ENCODE measurements around the gene EMX2.
"Not testable (repeated sequence)": the region's sequence is repeated elsewhere in the genome, so short reads cannot be mapped to it uniquely, and the experiment has no call there.

Gene EMX2

GRCh38 chr10:117562220-117562619 lies 19.7 kb downstream of the EMX2 start:
- H3K9me3 Mint-ChIP-seq: no peaks in the 10 kb centered on the region
- no peaks in the 10 kb centered on the region for H3K4me1 Mint-ChIP-seq
- ATAC-seq (replicated peaks; ENCODE audit: extremely low read depth, poor library complexity, severe bottlenecking): no peak
- peaks cover 12% of the 10 kb centered on the region for H3K27me3 Mint-ChIP-seq
- H3K27ac Mint-ChIP-seq (ENCODE audit: low read depth): no peak overlapping the region
- no peaks in the 10 kb centered on the region for H3K36me3 Mint-ChIP-seq (ENCODE audit: insufficient read depth)
- no peak for DNase-seq (ENCODE audit: low spot score in 2 of 2)
- H3K4me3 Mint-ChIP-seq: no peak overlapping the region

GRCh38 chr10:117562896-117563737 lies 20.6 kb downstream of the EMX2 start:
- Mint-ChIP-seq H3K27ac (ENCODE audit: low read depth) (no peak overlapping the region), H3K4me3 (no peak overlapping the region), H3K27me3 (peaks cover 12% of the 10 kb centered on the region), H3K9me3 (no peaks in the 10 kb centered on the region), H3K4me1 (no peaks in the 10 kb centered on the region), H3K36me3 (ENCODE audit: insufficient read depth) (no peaks in the 10 kb centered on the region)
- DNase-seq (ENCODE audit: low spot score in 2 of 2) (no peak), ATAC-seq (replicated peaks; ENCODE audit: extremely low read depth, poor library complexity, severe bottlenecking) (no peak)

GRCh38 chr10:117563780-117564179 lies 21.2 kb downstream of the EMX2 start:
- Mint-ChIP-seq H3K27me3 (peaks cover 12% of the 10 kb centered on the region), H3K4me1 (no peaks in the 10 kb centered on the region), H3K27ac (ENCODE audit: low read depth) (no peak overlapping the region), H3K4me3 (no peak overlapping the region), H3K9me3 (no peaks in the 10 kb centered on the region), H3K36me3 (ENCODE audit: insufficient read depth) (no peaks in the 10 kb centered on the region)
- ATAC-seq (replicated peaks; ENCODE audit: extremely low read depth, poor library complexity, severe bottlenecking) (no peak), DNase-seq (ENCODE audit: low spot score in 2 of 2) (no peak)

GRCh38 chr10:117565068-117565467 lies 22.5 kb downstream of the EMX2 start:
- Mint-ChIP-seq H3K4me1 (no peaks in the 10 kb centered on the region), H3K4me3 (no peak overlapping the region)

GRCh38 chr10:117568334-117568733 lies 25.8 kb downstream of the EMX2 start:
- Mint-ChIP-seq H3K9me3 (no peaks in the 10 kb centered on the region), H3K4me3 (no peak overlapping the region), H3K27me3 (peaks cover 31% of the 10 kb centered on the region), H3K27ac (ENCODE audit: low read depth) (no peak overlapping the region), H3K4me1 (no peaks in the 10 kb centered on the region), H3K36me3 (ENCODE audit: insufficient read depth) (no peaks in the 10 kb centered on the region)
- no peak for ATAC-seq (replicated peaks; ENCODE audit: extremely low read depth, poor library complexity, severe bottlenecking)
- DNase-seq (ENCODE audit: low spot score in 2 of 2): no peak

More at GRCh38 chr10:117565068-117565467, 22.5 kb downstream of the EMX2 start:
- no peaks in the 10 kb centered on the region for H3K36me3 Mint-ChIP-seq (ENCODE audit: insufficient read depth)
- ATAC-seq (replicated peaks; ENCODE audit: extremely low read depth, poor library complexity, severe bottlenecking) (no peak), DNase-seq (ENCODE audit: low spot score in 2 of 2) (no peak)
- no peak overlapping the region for H3K27ac Mint-ChIP-seq (ENCODE audit: low read depth)
- no peaks in the 10 kb centered on the region for H3K9me3 Mint-ChIP-seq
- peaks cover 12% of the 10 kb centered on the region for H3K27me3 Mint-ChIP-seq

- Mint-ChIP-seq H3K27ac (ENCODE audit: low read depth) (no peak overlapping the region), H3K9me3 (no peaks in the 10 kb centered on the region), H3K36me3 (ENCODE audit: insufficient read depth) (no peaks in the 10 kb centered on the region), H3K4me3 (no peak overlapping the region), H3K4me1 (no peaks in the 10 kb centered on the region), H3K27me3 (peaks cover 26% of the 10 kb centered on the region)
- no peak for DNase-seq (ENCODE audit: low spot score in 2 of 2)
- ATAC-seq (replicated peaks; ENCODE audit: extremely low read depth, poor library complexity, severe bottlenecking): no peak
Measured at GRCh38 chr10:117569610-117570390, 27.3 kb downstream of the EMX2 start.

- Mint-ChIP-seq H3K27me3 (peaks cover 34% of the 10 kb centered on the region), H3K27ac (ENCODE audit: low read depth) (no peak overlapping the region), H3K36me3 (ENCODE audit: insufficient read depth) (no peaks in the 10 kb centered on the region), H3K9me3 (no peaks in the 10 kb centered on the region), H3K4me1 (no peaks in the 10 kb centered on the region), H3K4me3 (no peak overlapping the region)
- DNase-seq (ENCODE audit: low spot score in 2 of 2): no peak
- ATAC-seq (replicated peaks; ENCODE audit: extremely low read depth, poor library complexity, severe bottlenecking): no peak
Measured at GRCh38 chr10:117570880-117571279, 28.3 kb downstream of the EMX2 start.

GRCh38 chr10:117574498-117575146 lies 32.1 kb downstream of the EMX2 start:
- H3K27ac Mint-ChIP-seq (ENCODE audit: low read depth): no peak overlapping the region
- no peak overlapping the region for H3K4me3 Mint-ChIP-seq
- peaks cover 40% of the 10 kb centered on the region for H3K27me3 Mint-ChIP-seq
- no peaks in the 10 kb centered on the region for H3K9me3 Mint-ChIP-seq
- ATAC-seq (replicated peaks; ENCODE audit: extremely low read depth, poor library complexity, severe bottlenecking) (no peak), DNase-seq (ENCODE audit: low spot score in 2 of 2) (no peak)
- no peaks in the 10 kb centered on the region for H3K36me3 Mint-ChIP-seq (ENCODE audit: insufficient read depth)
- no peaks in the 10 kb centered on the region for H3K4me1 Mint-ChIP-seq

- no peak for ATAC-seq (replicated peaks; ENCODE audit: extremely low read depth, poor library complexity, severe bottlenecking)
- Mint-ChIP-seq H3K4me3 (no peak overlapping the region), H3K9me3 (no peaks in the 10 kb centered on the region), H3K4me1 (no peaks in the 10 kb centered on the region), H3K27me3 (peaks cover 21% of the 10 kb centered on the region), H3K36me3 (ENCODE audit: insufficient read depth) (no peaks in the 10 kb centered on the region), H3K27ac (ENCODE audit: low read depth) (no peak overlapping the region)
- DNase-seq (ENCODE audit: low spot score in 2 of 2): no peak
Measured at GRCh38 chr10:117578490-117578889, 35.9 kb downstream of the EMX2 start.

GRCh38 chr10:117578999-117579590 lies 36.5 kb downstream of the EMX2 start:
- no peak overlapping the region for H3K27ac Mint-ChIP-seq (ENCODE audit: low read depth)
- H3K9me3 Mint-ChIP-seq: no peaks in the 10 kb centered on the region
- no peaks in the 10 kb centered on the region for H3K36me3 Mint-ChIP-seq (ENCODE audit: insufficient read depth)
- H3K4me1 Mint-ChIP-seq: no peaks in the 10 kb centered on the region
- DNase-seq (ENCODE audit: low spot score in 2 of 2) (no peak), ATAC-seq (replicated peaks; ENCODE audit: extremely low read depth, poor library complexity, severe bottlenecking) (no peak)
- H3K27me3 Mint-ChIP-seq: peaks cover 21% of the 10 kb centered on the region
- no peak overlapping the region for H3K4me3 Mint-ChIP-seq

- peaks cover 11% of the 10 kb centered on the region for H3K9me3 Mint-ChIP-seq
- no peak overlapping the region for H3K27ac Mint-ChIP-seq (ENCODE audit: low read depth)
- ATAC-seq (replicated peaks; ENCODE audit: extremely low read depth, poor library complexity, severe bottlenecking): no peak
- no peaks in the 10 kb centered on the region for H3K36me3 Mint-ChIP-seq (ENCODE audit: insufficient read depth)
- peaks cover 17% of the 10 kb centered on the region for H3K27me3 Mint-ChIP-seq
- no peak overlapping the region for H3K4me3 Mint-ChIP-seq
- no peak for DNase-seq (ENCODE audit: low spot score in 2 of 2)
- H3K4me1 Mint-ChIP-seq: no peaks in the 10 kb centered on the region
Measured at GRCh38 chr10:117581961-117582360, 39.4 kb downstream of the EMX2 start.

- H3K36me3 Mint-ChIP-seq (ENCODE audit: insufficient read depth); H3K27ac Mint-ChIP-seq (ENCODE audit: low read depth); H3K4me3 Mint-ChIP-seq; DNase-seq (ENCODE audit: low spot score in 2 of 2); H3K4me1 Mint-ChIP-seq; ATAC-seq (replicated peaks; ENCODE audit: extremely low read depth, poor library complexity, severe bottlenecking): not testable (repeated sequence)
- Mint-ChIP-seq H3K27me3 (peaks cover 31% of the 10 kb centered on the region), H3K9me3 (peaks cover 14% of the 10 kb centered on the region)
Measured at GRCh38 chr10:117584831-117585230, 42.3 kb downstream of the EMX2 start.
